Measurements from ENCODE around the gene C9orf50.

- TF ChIP-seq, protein P1, sequence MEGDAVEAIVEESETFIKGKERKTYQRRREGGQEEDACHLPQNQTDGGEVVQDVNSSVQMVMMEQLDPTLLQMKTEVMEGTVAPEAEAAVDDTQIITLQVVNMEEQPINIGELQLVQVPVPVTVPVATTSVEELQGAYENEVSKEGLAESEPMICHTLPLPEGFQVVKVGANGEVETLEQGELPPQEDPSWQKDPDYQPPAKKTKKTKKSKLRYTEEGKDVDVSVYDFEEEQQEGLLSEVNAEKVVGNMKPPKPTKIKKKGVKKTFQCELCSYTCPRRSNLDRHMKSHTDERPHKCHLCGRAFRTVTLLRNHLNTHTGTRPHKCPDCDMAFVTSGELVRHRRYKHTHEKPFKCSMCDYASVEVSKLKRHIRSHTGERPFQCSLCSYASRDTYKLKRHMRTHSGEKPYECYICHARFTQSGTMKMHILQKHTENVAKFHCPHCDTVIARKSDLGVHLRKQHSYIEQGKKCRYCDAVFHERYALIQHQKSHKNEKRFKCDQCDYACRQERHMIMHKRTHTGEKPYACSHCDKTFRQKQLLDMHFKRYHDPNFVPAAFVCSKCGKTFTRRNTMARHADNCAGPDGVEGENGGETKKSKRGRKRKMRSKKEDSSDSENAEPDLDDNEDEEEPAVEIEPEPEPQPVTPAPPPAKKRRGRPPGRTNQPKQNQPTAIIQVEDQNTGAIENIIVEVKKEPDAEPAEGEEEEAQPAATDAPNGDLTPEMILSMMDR (IDR thresholded peaks at IDR 0.05) = no peak
- no peak for TF ChIP-seq ZFX (IDR thresholded peaks at IDR 0.05; ENCODE audit: borderline replicate concordance)
Measured at GRCh38 chr9:129604766-129605163, 16.1 kb downstream of the C9orf50 start.

Data from 22Rv1 (cell line).